ENCODE measurements around the gene PRSS3.
"Not testable (repeated sequence)": the region's sequence is repeated elsewhere in the genome, so short reads cannot be mapped to it uniquely, and the experiment has no call there.

PRSS3 gene

DNA sequence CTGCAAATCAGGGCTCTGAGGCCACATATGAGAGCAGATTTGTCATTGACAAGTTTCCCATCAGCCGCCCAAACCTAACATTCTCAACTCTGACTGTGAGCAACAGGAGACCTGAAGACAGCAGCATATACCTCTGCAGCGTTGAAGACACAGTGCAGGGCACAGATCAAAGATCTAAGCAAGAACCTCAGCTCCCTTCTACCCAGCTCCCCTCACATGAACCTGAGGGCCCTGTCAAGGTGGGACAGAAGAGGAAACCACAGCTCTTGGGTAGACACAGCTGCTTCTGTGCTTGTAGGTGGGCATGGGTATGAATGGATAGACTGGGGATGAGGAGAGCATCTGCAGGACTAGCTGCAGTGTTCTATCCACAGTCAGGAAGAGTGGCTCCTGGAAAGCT, 8.7 kb upstream of the PRSS3 start:
- DNase-seq (ENCODE audit: low spot score), result no peak

DNA sequence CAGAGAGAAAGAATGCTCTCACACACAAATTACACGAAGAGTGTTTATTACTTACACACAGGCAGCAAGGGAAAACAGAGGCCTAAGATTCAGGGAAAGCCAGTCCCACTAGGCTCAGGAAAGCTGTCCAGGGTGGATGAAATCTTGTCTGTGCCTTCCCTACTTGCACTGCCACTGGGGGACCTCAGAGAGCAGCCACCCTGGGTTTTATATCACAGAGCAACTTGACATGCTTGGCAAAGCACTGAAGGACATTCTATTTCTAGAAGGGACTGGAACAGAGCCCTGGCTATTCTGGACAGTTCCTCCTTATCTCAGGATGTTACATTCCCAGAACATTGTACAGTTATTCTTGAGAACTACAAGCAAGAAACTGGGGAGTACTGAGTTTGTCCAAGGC, 7.5 kb upstream of the PRSS3 start:
- DNase-seq (ENCODE audit: low spot score), result no peak

DNA sequence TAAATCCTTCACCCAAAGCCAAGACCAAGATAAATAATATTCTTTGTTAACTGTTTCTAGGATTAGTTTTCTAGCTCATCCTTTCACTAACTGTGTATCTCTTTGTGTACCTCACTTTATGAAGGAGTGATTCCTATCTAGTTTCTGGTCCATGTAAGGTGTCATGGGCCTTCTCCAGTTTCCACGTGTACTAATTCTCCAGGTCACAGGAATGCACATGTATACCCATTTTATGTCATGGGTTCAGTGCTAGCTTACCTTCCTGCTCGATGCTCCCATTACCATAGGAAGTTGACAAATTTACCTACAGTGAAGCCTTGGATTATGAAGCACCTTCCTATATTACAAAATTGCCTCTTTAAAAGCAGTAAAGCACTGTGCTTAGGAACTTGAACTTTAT, 5.9 kb upstream of the PRSS3 start:
- not testable (repeated sequence) for DNase-seq (ENCODE audit: low spot score)

GRCh38 chr9:33791117-33791516, 4.2 kb upstream of the PRSS3 start:
- DNase-seq (ENCODE audit: low spot score), result no peak

DNA sequence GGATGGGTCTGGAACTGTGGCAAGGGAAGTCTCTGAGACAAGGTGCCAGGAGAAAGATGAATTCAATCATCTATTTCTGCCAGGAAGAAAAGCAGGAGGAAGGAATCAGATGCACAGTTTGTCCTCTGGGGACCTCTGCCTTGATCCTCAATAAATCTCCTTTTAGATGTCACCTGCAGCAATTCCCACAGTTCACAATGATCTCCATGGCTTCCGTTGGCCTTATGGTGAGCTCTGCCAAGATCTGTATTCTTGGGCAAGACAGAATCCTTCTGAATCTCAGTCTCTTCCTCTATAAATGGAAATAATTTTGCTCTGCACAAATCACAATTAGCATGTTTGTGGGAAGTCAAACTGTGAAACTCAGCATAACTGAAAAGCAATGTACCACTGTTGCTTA, 1.9 kb upstream of the PRSS3 start:
- DNase-seq (ENCODE audit: low spot score), result not testable (repeated sequence)

DNA sequence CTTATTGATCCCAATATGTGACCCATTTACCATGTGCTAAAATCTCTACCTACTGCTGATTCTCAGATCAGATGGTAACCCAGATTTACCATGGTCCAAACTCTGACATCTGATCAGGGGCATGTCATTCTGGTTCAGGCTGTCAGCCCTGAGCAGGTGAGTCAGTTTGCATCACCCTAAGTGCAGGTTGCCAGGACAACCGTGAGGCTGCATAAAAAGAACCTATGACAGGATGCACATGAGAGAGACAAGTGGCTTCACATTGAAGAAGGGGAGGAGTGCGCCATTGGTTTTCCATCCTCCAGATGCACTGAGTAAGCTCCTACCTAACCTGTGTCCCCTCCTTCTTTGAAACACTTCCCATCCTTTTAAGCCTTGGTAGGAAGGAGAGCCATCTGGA, 801 bp upstream of the PRSS3 start:
- DNase-seq (ENCODE audit: low spot score), result no peak

DNA sequence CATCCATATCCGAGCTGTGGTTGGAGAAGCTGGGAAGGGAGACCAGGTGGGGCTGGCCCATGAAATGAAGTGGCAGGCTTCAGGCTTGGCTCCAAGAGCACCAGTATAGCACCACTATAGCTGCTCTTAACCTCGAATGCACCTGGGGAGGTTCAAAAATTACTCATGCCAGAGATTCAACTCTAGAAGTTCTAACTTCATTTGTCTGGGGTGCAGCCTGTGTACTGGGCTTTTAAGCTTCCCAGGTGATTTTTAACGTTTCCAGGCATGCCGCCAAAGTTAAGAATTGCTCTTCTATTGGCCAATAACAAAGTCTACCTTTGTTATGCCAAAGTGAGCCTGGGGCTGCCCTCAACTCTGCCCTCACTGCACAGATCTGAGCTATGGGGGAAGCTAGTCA, 458 bp downstream of the PRSS3 start:
- DNase-seq (ENCODE audit: low spot score), result no peak

DNA sequence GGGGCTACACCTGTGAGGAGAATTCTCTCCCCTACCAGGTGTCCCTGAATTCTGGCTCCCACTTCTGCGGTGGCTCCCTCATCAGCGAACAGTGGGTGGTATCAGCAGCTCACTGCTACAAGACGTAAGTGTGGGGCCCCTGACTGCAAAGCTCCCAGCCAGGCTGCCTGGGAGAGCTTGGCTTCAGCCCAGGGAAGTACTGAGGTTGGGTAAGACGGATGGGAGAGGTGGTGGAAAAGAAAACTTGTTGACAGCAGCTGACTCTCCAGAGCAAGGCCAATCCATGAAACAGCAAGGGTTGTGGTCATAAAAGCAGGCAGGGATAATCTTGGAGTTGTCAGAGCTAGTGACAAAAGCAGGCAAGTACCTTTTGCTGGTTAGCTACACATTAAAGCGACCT, 1.3 kb downstream of the PRSS3 start:
- not testable (repeated sequence) for DNase-seq (ENCODE audit: low spot score)

DNA sequence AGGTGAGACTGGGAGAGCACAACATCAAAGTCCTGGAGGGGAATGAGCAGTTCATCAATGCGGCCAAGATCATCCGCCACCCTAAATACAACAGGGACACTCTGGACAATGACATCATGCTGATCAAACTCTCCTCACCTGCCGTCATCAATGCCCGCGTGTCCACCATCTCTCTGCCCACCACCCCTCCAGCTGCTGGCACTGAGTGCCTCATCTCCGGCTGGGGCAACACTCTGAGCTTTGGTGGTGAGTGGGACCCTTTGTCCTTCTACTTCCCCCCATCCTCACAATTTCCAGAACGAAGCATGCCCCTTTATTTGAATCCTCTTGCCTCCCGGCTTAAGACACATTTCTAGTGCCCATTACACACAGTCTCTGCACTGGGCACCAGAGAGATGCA, 2.5 kb downstream of the PRSS3 start:
- no peak for DNase-seq (ENCODE audit: low spot score)

GRCh38 chr9:33798545-33798944, 3.2 kb downstream of the PRSS3 start:
- DNase-seq (ENCODE audit: low spot score), result no peak

GRCh38 chr9:33799928-33800704, 4.8 kb downstream of the PRSS3 start:
- no peak for DNase-seq (ENCODE audit: low spot score)

- DNase-seq (ENCODE audit: low spot score), result no peak
These were observed 5.5 kb downstream of the PRSS3 start for GRCh38 chr9:33800886-33801285.

DNA sequence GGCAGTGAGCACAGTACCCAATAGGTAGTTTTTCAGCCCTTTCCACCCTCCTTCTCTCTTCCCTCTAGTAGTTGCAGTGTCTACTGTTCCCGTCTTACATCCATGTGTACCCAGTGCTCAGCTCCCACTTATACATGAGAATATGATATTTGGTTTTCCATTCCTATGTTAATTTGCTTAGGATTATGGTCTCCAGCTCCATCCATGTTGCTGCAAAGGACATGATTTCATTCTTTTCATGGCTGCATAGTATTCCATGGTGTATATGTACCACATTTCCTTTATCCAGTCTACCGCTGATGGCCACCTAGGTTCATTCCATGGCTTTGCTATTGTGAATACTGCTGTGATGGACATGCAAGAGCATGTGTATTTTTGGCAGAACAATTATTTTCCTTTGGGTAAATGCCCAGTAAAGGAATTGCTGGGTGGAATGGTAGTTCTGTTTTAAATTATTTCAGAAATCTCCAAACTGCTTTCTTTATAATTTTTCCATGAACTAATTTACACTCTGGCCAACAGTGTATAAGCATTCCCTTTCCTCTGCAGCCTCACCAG, 6.7 kb downstream of the PRSS3 start:
- DNase-seq (ENCODE audit: low spot score), result not testable (repeated sequence)

- not testable (repeated sequence) for DNase-seq (ENCODE audit: low spot score)
These were observed 8.8 kb downstream of the PRSS3 start for GRCh38 chr9:33804196-33804595.

DNA sequence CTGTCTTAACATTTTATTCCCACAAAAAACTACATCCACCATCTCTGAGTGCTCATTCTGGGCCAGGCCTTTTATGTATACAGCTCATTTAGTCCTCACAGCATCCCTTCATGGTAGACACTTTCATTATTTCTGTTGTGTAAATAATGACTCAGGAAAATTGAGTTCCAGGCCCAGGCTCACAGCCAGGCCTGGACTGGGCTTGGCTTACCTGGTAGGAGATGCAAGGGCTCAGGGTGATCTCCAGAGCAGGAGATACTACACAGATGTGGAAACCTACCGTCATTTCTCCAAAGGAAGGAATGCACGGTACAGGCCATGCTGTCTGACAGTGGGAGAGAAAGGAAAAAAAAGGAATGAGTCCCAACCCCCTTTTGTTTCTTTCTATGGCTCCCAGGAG, 11.8 kb downstream of the PRSS3 start:
- DNase-seq (ENCODE audit: low spot score), result not testable (repeated sequence)

GRCh38 chr9:33808979-33809322, 13.6 kb downstream of the PRSS3 start:
- DNase-seq (ENCODE audit: low spot score), result not testable (repeated sequence)

GRCh38 chr9:33809506-33809905, 14.1 kb downstream of the PRSS3 start:
- no peak for DNase-seq (ENCODE audit: low spot score)

GRCh38 chr9:33813712-33814641, 18.6 kb downstream of the PRSS3 start:
- DNase-seq (ENCODE audit: low spot score), result peak; percentile 22

- no peak for DNase-seq (ENCODE audit: low spot score)
These were observed 20.4 kb downstream of the PRSS3 start for GRCh38 chr9:33815781-33816180.

- peak; percentile 82 for DNase-seq (ENCODE audit: low spot score)
These were observed 21.2 kb downstream of the PRSS3 start, which contains the start of gene UBE2R2 for GRCh38 chr9:33816327-33817252. Gene UBE2R2 (plus strand): TSS chr9:33817160. CDS start chr9:33817758, 598 bp downstream.

GRCh38 chr9:33817327-33818166, 22.2 kb downstream of the PRSS3 start:
- peak; percentile 56 for DNase-seq (ENCODE audit: low spot score)

Measured in HuH-7 (cell line).